Thyroid gland (tissue), 4 donors: Measurements from ENCODE around the gene CCDC85C.

Source experiments
- POLR2A ChIP-seq, 2 donors: fragments of 450-650 bp; IDR thresholded peaks; one replicate each; pipeline ENCODE4 v1.6.1; 2017; ENCODE audit warnings: antibody characterized with exemption in 2 of 2, mild to moderate bottlenecking in 2 of 2, moderate library complexity in 1 of 2
- TF ChIP-seq, protein P1 (sequence below), 6 experiments: fragments of 200-600 bp in 3 of 6; fragments of 450-650 bp in 3 of 6; sonication (generic) in 3 of 6; IDR thresholded peaks; one replicate each; pipeline ENCODE4 v1.5.1; 2016 to 2019; ENCODE audit warnings: antibody characterized with exemption in 6 of 6, mild to moderate bottlenecking in 2 of 6, inconsistent platforms in 1 of 6, moderate library complexity in 1 of 6

DNA sequence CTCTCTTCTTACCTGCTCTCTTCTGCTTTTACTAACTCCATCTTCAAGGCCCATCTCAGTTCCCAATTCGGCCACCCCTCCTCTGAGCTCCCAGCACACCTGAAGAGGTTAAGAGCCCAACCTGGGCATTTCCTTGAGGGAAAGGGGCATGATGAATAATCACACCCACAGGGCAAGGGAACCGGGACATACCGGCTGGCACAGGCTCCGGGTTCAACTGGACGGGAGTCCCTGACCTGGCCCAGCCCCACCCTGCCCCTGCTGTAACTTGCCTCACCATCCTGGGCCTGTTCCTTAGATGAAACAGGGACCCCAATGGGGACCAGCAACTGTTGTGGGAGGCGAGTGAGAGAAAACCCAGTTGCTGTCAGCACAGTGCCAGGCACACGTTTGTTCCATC is 8.5 kb downstream of the CCDC85C start:
- TF ChIP-seq, protein P1, sequence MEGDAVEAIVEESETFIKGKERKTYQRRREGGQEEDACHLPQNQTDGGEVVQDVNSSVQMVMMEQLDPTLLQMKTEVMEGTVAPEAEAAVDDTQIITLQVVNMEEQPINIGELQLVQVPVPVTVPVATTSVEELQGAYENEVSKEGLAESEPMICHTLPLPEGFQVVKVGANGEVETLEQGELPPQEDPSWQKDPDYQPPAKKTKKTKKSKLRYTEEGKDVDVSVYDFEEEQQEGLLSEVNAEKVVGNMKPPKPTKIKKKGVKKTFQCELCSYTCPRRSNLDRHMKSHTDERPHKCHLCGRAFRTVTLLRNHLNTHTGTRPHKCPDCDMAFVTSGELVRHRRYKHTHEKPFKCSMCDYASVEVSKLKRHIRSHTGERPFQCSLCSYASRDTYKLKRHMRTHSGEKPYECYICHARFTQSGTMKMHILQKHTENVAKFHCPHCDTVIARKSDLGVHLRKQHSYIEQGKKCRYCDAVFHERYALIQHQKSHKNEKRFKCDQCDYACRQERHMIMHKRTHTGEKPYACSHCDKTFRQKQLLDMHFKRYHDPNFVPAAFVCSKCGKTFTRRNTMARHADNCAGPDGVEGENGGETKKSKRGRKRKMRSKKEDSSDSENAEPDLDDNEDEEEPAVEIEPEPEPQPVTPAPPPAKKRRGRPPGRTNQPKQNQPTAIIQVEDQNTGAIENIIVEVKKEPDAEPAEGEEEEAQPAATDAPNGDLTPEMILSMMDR (IDR thresholded peaks at IDR 0.05): no peak
- TF ChIP-seq POLR2A (IDR thresholded peaks at IDR 0.05): no peak
